B cell (primary cell): Measurements from ENCODE around the gene MPL. TPM values are rescaled to one million over a fixed set of nuclear protein-coding genes. Genes with fewer than 3 reads are reported as not detected.

ENCODE experiments used
- ATAC-seq: fragments of 200-7000 bp; cut with Tn5 transposase; one replicate; pipeline ENCODE4 v1.10.0; 2021; ENCODE audit warnings: low read depth, mild to moderate bottlenecking, moderate number of reproducible peaks, moderate library complexity
- CTCF ChIA-PET: fragments of 350-600 bp; sonication (Branson Sonifier 250); formaldehyde crosslinking; loops from one replicate; lab custom pipeline; 2021; ENCODE audit warnings: antibody characterized with exemption, inconsistent platforms; lab: Charles Lee
- POLR2A ChIA-PET: fragments of 350-600 bp; sonication (Branson Sonifier 250); formaldehyde crosslinking; loops from one replicate; lab custom pipeline; 2021; ENCODE audit warnings: antibody characterized with exemption; lab: Charles Lee
- DNase-seq: peaks from one replicate; pipeline ENCODE4 v3.0.0; 2013
- H2AFZ ChIP-seq: 2 replicates; pipeline ENCODE4 v1.6.1; 2012; ENCODE audit warnings: mild to moderate bottlenecking, low read depth, low read length; ENCODE audit not compliant: insufficient read depth, poor library complexity, severe bottlenecking
- H3K27ac ChIP-seq, 2 donors: 1 replicate in 1 of 2; 2 replicates in 1 of 2; pipeline ENCODE4 v1.5.1; 2012 to 2013; ENCODE audit warnings: low read length in 2 of 2, mild to moderate bottlenecking in 2 of 2, moderate library complexity in 1 of 2
- H3K27me3 ChIP-seq, 4 experiments: fragments of 200-600 bp in 1 of 4; sonication (generic) in 1 of 4; replicated peaks in 1 of 4; 1 replicate in 2 of 4; 2 replicates in 2 of 4; pipeline versions ENCODE4 v1.6.1 to v1.7.0; 2013 to 2016; ENCODE audit warnings: low read length in 3 of 4, mild to moderate bottlenecking in 2 of 4, mixed read lengths in 1 of 4, moderate library complexity in 1 of 4; ENCODE audit not compliant: insufficient read depth in 4 of 4, control insufficient read depth in 3 of 4; ENCODE audit errors: control extremely low read depth in 1 of 4
- H3K36me3 ChIP-seq, 2 experiments: replicated peaks in 1 of 2; 1 replicate in 1 of 2; 2 replicates in 1 of 2; pipeline versions ENCODE4 v1.6.1 to v1.7.1; 2013; ENCODE audit warnings: low read length in 1 of 2; ENCODE audit not compliant: insufficient read depth in 2 of 2, control insufficient read depth in 1 of 2; ENCODE audit errors: control extremely low read depth in 1 of 2, extremely low read depth in 1 of 2
- H3K4me1 ChIP-seq, 2 donors: fragments of 200-600 bp in 1 of 2; sonication (generic) in 1 of 2; 1 replicate in 1 of 2; 2 replicates in 1 of 2; pipeline versions ENCODE4 v1.5.1 to v1.6.1; 2013 to 2017; ENCODE audit warnings: low read length in 2 of 2; ENCODE audit not compliant: control insufficient read depth in 2 of 2, insufficient read depth in 2 of 2
- H3K4me2 ChIP-seq: replicated peaks from 2 replicates; pipeline ENCODE3; 2012; ENCODE audit warnings: mild to moderate bottlenecking, low read depth, low read length; ENCODE audit not compliant: poor library complexity, severe bottlenecking
- H3K4me3 ChIP-seq, 5 experiments: fragments of 200-600 bp in 1 of 5; sonication (generic) in 1 of 5; 1 replicate in 3 of 5; 2 replicates in 2 of 5; pipeline versions ENCODE4 v1.5.1 to v1.7.0; 2011 to 2016; ENCODE audit warnings: low read length in 4 of 5, mild to moderate bottlenecking in 4 of 5, low read depth in 2 of 5, control low read depth in 1 of 5, moderate library complexity in 1 of 5; ENCODE audit not compliant: insufficient read depth in 1 of 5; ENCODE audit errors: control extremely low read depth in 1 of 5, extremely low read depth in 1 of 5
- H3K79me2 ChIP-seq: fragments of 200-600 bp; sonication (generic); one replicate; pipeline ENCODE4 v1.6.0; 2016; ENCODE audit warnings: low read length; ENCODE audit not compliant: control insufficient read depth, insufficient read depth
- H3K9ac ChIP-seq: fragments of 200-600 bp; sonication (generic); 2 replicates; pipeline ENCODE4 v1.6.1; 2017; ENCODE audit warnings: mild to moderate bottlenecking, low read length, moderate library complexity
- H3K9me3 ChIP-seq, 3 donors: one replicate each; pipeline versions ENCODE4 v1.6.1 to v1.7.1; 2013; ENCODE audit warnings: low read length in 2 of 3; ENCODE audit not compliant: control insufficient read depth in 2 of 3, insufficient read depth in 1 of 3; ENCODE audit errors: control extremely low read depth in 1 of 3
- H4K20me1 ChIP-seq: 2 replicates; pipeline ENCODE4 v1.6.0; 2012; ENCODE audit warnings: mild to moderate bottlenecking, low read length; ENCODE audit not compliant: insufficient read depth, control insufficient read depth, poor library complexity, severe bottlenecking
- H3K27ac Mint-ChIP-seq: one replicate; pipeline ENCODE4 v1.8.0; 2021; ENCODE audit warnings: mixed read lengths
- H3K27me3 Mint-ChIP-seq: one replicate; pipeline ENCODE4 v1.8.0; 2021; ENCODE audit warnings: mixed read lengths
- H3K4me1 Mint-ChIP-seq: one replicate; pipeline ENCODE4 v1.8.0; 2021; ENCODE audit warnings: mixed read lengths
- H3K4me3 Mint-ChIP-seq: one replicate; pipeline ENCODE4 v1.8.0; 2021; ENCODE audit warnings: mixed read lengths
- H3K9me3 Mint-ChIP-seq: one replicate; pipeline ENCODE4 v1.8.0; 2022; ENCODE audit warnings: mixed read lengths; ENCODE audit not compliant: insufficient read depth
- CTCF ChIP-seq: fragments of 200-600 bp; IDR thresholded peaks from one replicate; pipeline ENCODE4 v1.8.0; 2022; ENCODE audit warnings: antibody characterized with exemption, mild to moderate bottlenecking
- EZH2 ChIP-seq: IDR thresholded peaks from 2 replicates; pipeline ENCODE4 v1.6.1; 2012; ENCODE audit warnings: borderline replicate concordance, low read depth, mild to moderate bottlenecking, moderate library complexity, low read length; ENCODE audit not compliant: insufficient read depth, poor library complexity, severe bottlenecking
- WGBS: methylation state at CpG from one replicate; pipeline ENCODE4 v1.1.5; 2013; ENCODE audit warnings: missing lambda C conversion rate; ENCODE audit not compliant: insufficient coverage; 5-methylcytosine and 5-hydroxymethylcytosine counted together
- intact Hi-C: fragments of 100-400 bp; cut with micrococcal nuclease; formaldehyde crosslinking; loops from one replicate; pipeline ENCODE4 v1.10.0; 2022
- polyA plus RNA-seq: library from polyadenylated mRNA; depleted of rRNA; stranded (reverse); fragments of >200 nt; gene quantifications from 2 replicates; pipeline ENCODE4 v1.2.3, GENCODE V29; 2012
- total RNA-seq, 2 donors: library from RNA; stranded (reverse); fragments of 120-200 nt in 1 of 2; gene quantifications; 1 replicate in 1 of 2; 2 replicates in 1 of 2; pipeline versions ENCODE4 v1.2.3 to v1.2.4, GENCODE V29; 2013 to 2022

Gene MPL
- total and polyA plus RNA-seq, 2 donors (not counting 1 experiment from before 2014, with no cell fraction given): not detected

GRCh38 chr1:43305926-43306687 is 31.5 kb upstream of the MPL start:
- intact Hi-C loops: no loop called here
- ChIA-PET POLR2A (no interaction called here), CTCF (no interaction called here)
- 88% methylated on average over 6 of the region's 6 CpGs for WGBS
- Histone ChIP-seq H3K9ac (no peak overlapping the region), H3K4me1 (no peaks in the 10 kb centered on the region), H3K27ac (no peak overlapping the region), H2AFZ (no peak overlapping the region), H3K79me2 (no peaks in the 10 kb centered on the region), H3K27me3 (peaks cover 0 to 3% (median 0%) of the 10 kb centered on the region in 4 experiments), H3K4me3 (no peak overlapping the region), H3K9me3 (no peaks in the 10 kb centered on the region), H3K36me3 (no peaks in the 10 kb centered on the region), H3K4me2 (no peak overlapping the region), H4K20me1 (no peaks in the 10 kb centered on the region)
- Mint-ChIP-seq H3K4me3 (no peak overlapping the region), H3K4me1 (no peaks in the 10 kb centered on the region), H3K27me3 (peaks cover 19% of the 10 kb centered on the region), H3K27ac (no peak overlapping the region), H3K9me3 (no peaks in the 10 kb centered on the region)
- TF ChIP-seq EZH2: no peak
- no peak for TF ChIP-seq CTCF
- no peak for ATAC-seq
- no peak for DNase-seq

DNA sequence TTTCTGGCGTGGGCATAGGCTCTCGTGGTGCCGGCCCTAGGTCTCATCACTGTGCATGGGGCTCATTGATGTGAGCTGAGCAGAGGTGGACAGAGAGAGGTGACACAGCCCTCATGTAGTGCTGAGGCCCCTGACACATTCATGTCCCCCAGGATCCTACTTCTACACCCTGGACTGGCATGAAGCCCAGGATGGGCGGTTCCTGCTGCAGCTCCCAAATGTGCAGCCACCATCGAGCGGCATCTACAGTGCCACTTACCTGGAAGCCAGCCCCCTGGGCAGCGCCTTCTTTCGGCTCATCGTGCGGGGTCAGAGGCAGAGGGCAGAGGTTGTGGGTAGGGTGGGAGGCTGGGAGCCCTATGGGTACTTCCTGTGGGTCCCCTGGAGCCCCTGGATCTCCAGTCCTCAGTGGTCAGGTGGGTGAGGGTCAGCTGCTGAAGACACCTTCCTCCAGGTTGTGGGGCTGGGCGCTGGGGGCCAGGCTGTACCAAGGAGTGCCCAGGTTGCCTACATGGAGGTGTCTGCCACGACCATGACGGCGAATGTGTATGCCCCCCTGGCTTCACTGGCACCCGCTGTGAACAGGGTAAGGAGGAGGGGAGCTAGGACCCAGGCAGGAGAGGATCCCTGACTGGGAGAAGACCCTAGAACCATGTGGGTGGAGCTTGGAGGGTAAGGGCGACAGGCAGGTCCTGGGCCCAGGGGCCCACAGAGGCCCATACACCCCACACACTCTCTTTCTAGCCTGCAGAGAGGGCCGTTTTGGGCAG is 30.7 kb upstream of the MPL start:
- Mint-ChIP-seq H3K27ac (no peak overlapping the region), H3K4me3 (no peak overlapping the region), H3K27me3 (peaks cover 19% of the 10 kb centered on the region), H3K4me1 (no peaks in the 10 kb centered on the region), H3K9me3 (no peaks in the 10 kb centered on the region)
- Histone ChIP-seq H3K4me2 (no peak overlapping the region), H4K20me1 (no peaks in the 10 kb centered on the region), H3K36me3 (no peaks in the 10 kb centered on the region), H3K4me3 (no peak overlapping the region), H3K79me2 (no peaks in the 10 kb centered on the region), H2AFZ (no peak overlapping the region), H3K9me3 (no peaks in the 10 kb centered on the region), H3K27me3 (peaks cover 0 to 3% (median 0%) of the 10 kb centered on the region in 4 experiments), H3K9ac (no peak overlapping the region), H3K4me1 (no peaks in the 10 kb centered on the region), H3K27ac (no peak overlapping the region)
- DNase-seq (no peak), ATAC-seq (no peak)
- WGBS: 91% methylated on average over 14 of the region's 17 CpGs
- intact Hi-C loops: no loop called here
- no peak for TF ChIP-seq CTCF
- no peak for TF ChIP-seq EZH2
- ChIA-PET POLR2A (no interaction called here), CTCF (no interaction called here)
